Activated T-cell treated with anti-CD3 and anti-CD28 coated beads, Interleukin-2, amount 50 U/mL, for 24 hours (primary cell): Measurements from ENCODE around the gene SPTBN2.

Source experiments
- DNase-seq: peaks from one replicate; pipeline ENCODE4 v3.0.0-alpha.2; 2020
- H3K27ac Mint-ChIP-seq: 2 replicates; pipeline ENCODE4 v1.8.0; 2020; ENCODE audit warnings: mild to moderate bottlenecking, mixed read lengths
- H3K27me3 Mint-ChIP-seq: 2 replicates; pipeline ENCODE4 v1.8.0; 2020; ENCODE audit warnings: mixed read lengths
- H3K36me3 Mint-ChIP-seq: 2 replicates; pipeline ENCODE4 v1.8.0; 2020; ENCODE audit warnings: low read depth, mixed read lengths
- H3K4me1 Mint-ChIP-seq: 2 replicates; pipeline ENCODE4 v1.8.0; 2020; ENCODE audit warnings: low read depth, mixed read lengths
- H3K4me3 Mint-ChIP-seq: 2 replicates; pipeline ENCODE4 v1.8.0; 2020; ENCODE audit warnings: mild to moderate bottlenecking, moderate library complexity, mixed read lengths
- H3K9me3 Mint-ChIP-seq: 2 replicates; pipeline ENCODE4 v1.8.0; 2020; ENCODE audit warnings: mixed read lengths

The SPTBN2 gene

DNA sequence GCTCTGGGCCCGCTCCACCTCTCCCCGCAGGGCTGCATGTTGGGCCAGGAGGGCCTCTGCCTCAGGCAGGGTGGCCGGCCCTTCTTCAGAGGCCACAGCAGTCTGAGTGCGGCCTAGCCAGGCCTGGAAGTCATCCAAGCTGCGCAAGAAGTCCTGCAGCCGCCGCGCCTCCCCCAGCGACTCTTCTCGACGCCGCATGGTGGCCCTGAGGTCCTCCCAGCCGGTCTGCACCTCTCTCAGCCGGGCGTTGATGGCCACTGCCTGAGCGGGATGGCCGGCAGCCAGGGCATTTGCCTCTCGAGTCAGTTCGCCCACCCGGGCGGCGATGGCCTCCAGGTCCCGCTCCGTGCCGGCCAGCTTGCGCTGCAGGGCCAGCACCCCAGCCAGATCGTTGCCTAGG lies 28.3 kb downstream of the SPTBN2 start:
- no peaks in the 10 kb centered on the region for H3K36me3 Mint-ChIP-seq
- no peak overlapping the region for H3K27ac Mint-ChIP-seq
- H3K9me3 Mint-ChIP-seq: no peaks in the 10 kb centered on the region
- H3K4me1 Mint-ChIP-seq: peaks cover 5% of the 10 kb centered on the region
- H3K4me3 Mint-ChIP-seq: no peak overlapping the region
- no peaks in the 10 kb centered on the region for H3K27me3 Mint-ChIP-seq
- DNase-seq: no peak

DNA sequence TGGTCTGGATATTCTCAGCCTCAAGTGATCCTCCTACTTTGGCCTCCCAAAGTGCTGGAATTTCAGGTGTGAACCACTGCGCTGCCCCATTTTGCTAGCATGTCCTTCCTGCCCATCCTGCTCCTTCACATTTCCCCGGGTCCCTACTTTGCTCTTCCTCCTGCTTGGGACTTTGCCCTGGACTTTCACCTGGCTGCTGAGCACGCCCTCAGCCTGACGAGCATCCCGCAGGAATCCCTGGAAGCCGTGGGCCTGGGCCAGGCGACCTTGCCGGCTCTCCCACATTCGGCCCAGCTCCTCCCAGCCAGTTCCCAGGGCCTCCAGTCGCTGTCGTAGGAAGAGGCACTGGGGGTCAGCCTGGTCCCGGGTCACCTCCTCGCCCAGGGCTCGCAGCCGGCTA lies 28.7 kb downstream of the SPTBN2 start:
- Mint-ChIP-seq H3K27ac (no peak overlapping the region), H3K4me1 (peaks cover 5% of the 10 kb centered on the region), H3K36me3 (no peaks in the 10 kb centered on the region), H3K27me3 (no peaks in the 10 kb centered on the region), H3K9me3 (no peaks in the 10 kb centered on the region), H3K4me3 (no peak overlapping the region)
- DNase-seq: no peak

DNA sequence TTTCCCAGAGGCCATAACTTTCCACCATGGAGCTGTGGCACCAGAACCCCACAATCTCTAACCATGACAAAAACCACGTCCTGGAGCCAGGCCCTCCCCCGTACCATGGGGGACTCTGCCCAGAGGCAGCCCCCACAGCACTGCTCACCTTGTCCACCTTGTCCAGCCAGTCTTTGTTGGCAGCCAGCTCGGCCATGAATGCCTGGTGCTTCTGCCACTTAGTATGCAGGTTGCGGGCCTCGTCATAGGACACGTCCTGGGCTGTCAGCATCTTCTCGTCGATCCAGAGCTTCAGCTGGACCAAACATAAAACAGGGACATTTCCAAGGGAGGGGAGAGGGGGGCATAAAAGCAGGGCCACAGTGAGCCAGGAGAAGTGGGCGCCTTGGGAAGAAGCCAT lies 30.5 kb downstream of the SPTBN2 start:
- H3K9me3 Mint-ChIP-seq: no peaks in the 10 kb centered on the region
- DNase-seq: no peak
- peaks cover 5% of the 10 kb centered on the region for H3K4me1 Mint-ChIP-seq
- H3K36me3 Mint-ChIP-seq: no peaks in the 10 kb centered on the region
- no peaks in the 10 kb centered on the region for H3K27me3 Mint-ChIP-seq
- no peak overlapping the region for H3K27ac Mint-ChIP-seq
- no peak overlapping the region for H3K4me3 Mint-ChIP-seq

DNA sequence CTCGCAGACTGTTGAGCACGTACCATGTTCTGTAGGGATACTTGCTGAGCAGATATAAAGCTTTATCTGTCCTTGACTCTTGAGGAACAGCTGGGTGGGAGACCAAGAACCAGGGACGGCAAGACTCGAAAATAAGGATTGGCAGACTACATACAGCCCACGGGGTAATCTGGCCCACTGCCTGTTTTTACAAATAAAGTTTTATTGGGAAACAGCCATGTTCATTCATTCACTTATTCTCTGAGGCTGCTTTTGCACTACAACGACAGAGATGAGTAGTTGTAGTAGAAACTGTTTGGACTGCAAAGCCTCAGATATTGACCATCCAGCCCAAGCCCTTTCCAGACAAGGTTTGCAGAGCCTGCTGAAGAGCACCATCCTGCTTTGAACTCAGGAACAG lies 31.0 kb downstream of the SPTBN2 start:
- no peaks in the 10 kb centered on the region for H3K36me3 Mint-ChIP-seq
- no peaks in the 10 kb centered on the region for H3K9me3 Mint-ChIP-seq
- no peak for DNase-seq
- H3K27ac Mint-ChIP-seq: no peak overlapping the region
- H3K27me3 Mint-ChIP-seq: no peaks in the 10 kb centered on the region
- H3K4me1 Mint-ChIP-seq: peaks cover 5% of the 10 kb centered on the region
- H3K4me3 Mint-ChIP-seq: no peak overlapping the region

DNA sequence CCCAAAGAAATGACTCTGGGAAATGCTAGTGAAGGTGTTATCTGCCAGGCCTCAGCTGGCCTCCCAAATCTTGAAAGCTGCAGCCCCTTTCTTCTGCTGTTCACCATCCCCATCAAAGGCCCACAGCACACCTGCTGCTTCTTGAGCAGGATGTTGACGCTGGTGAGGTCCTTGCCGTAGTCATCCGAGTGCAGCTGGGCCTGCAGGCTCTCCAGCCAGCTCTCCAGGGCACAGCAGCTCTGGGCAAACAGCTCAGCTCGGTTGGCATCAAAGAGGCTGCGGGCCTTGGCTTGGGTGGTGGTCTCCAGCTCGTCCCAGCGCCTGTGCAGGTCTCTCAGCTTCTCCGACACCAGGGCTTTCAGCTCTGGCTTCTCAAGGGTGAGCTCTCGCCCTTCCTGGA lies 32.9 kb downstream of the SPTBN2 start:
- H3K4me3 Mint-ChIP-seq: no peak overlapping the region
- H3K9me3 Mint-ChIP-seq: no peaks in the 10 kb centered on the region
- H3K4me1 Mint-ChIP-seq: no peaks in the 10 kb centered on the region
- no peak for DNase-seq
- no peaks in the 10 kb centered on the region for H3K27me3 Mint-ChIP-seq
- no peaks in the 10 kb centered on the region for H3K36me3 Mint-ChIP-seq
- no peak overlapping the region for H3K27ac Mint-ChIP-seq

DNA sequence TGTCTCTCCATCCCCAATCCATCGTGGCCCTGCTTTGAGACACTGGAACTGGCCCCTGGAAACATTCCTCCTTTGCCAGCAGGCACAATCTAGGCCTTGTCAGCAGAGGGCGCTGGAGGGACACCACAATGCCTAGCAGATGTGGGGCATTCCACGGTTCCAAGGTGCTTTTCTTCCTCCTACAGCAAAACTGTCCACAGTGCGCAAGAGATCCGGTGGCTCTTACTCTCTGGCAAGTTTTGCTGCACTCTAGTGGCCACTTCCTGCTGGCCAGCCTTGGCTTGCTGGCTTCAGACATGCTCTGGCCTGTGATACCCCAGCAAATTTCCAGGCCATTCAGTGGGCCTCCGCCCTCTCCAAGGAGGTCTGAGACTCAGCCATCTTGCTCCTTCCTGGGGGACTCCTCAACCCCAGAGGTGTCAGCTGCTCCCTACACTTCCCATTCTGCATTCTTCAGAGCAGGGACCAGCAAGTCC lies 34.2 kb downstream of the SPTBN2 start:
- H3K36me3 Mint-ChIP-seq: no peaks in the 10 kb centered on the region
- H3K4me3 Mint-ChIP-seq: no peak overlapping the region
- no peaks in the 10 kb centered on the region for H3K9me3 Mint-ChIP-seq
- H3K4me1 Mint-ChIP-seq: no peaks in the 10 kb centered on the region
- H3K27ac Mint-ChIP-seq: no peak overlapping the region
- DNase-seq: peak; percentile 88
- no peaks in the 10 kb centered on the region for H3K27me3 Mint-ChIP-seq

DNA sequence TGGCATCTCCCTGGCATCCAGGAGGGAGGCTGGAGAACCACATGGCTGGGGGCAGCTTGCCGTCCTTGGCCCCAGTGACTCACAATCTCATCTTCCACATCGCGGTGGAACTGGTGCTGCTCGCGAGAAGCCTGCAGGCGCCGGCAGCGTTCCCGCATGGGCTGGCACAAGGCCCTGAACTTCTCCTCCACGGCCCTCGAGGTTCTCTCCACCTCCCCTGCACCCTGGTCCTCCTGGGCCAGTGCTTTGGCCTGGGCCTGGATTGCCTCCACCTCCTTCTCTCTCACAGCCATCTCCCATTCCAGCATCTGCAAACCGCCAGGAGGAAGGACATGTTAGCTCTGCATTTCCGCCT lies 35.0 kb downstream of the SPTBN2 start:
- Mint-ChIP-seq H3K27ac (no peak overlapping the region), H3K4me1 (no peaks in the 10 kb centered on the region), H3K36me3 (no peaks in the 10 kb centered on the region), H3K4me3 (no peak overlapping the region), H3K9me3 (no peaks in the 10 kb centered on the region), H3K27me3 (no peaks in the 10 kb centered on the region)
- no peak for DNase-seq

DNA sequence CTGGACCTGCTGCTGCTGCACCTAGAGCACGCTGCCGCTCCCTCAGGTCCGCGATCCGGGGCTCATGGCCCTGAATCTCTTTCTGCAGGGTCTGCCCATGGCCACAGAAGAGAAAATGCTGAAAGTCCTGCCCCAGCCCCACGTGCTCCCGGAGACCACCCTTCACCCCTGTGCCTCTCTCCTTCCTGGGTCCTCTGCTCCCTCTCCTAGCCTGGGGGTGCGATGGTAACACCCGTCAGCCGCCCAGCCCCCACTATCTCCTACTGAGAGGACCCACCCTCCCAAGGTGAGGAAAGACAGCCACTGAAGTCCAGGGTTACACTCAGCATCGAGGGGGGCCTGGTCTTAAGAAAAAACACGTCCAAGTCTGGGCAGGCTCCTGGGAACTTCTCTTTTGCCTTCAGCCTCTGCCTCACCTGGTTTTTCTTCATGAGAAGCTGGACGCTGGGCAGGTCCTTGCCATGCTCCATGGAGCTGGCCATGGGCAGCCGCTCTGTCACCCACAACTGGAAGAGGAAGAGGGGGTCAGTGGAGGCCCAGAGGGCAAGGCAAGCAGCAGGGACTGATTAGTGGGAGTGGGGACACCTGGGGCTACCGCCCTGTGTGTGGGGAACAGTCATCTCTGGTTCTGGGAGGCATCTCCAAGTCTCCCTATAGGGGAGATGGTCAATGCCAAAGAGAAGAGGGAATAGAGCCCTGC lies 35.5 kb downstream of the SPTBN2 start:
- H3K4me1 Mint-ChIP-seq: no peaks in the 10 kb centered on the region
- no peaks in the 10 kb centered on the region for H3K27me3 Mint-ChIP-seq
- H3K4me3 Mint-ChIP-seq: no peak overlapping the region
- no peaks in the 10 kb centered on the region for H3K9me3 Mint-ChIP-seq
- no peak overlapping the region for H3K27ac Mint-ChIP-seq
- no peak for DNase-seq
- H3K36me3 Mint-ChIP-seq: no peaks in the 10 kb centered on the region

DNA sequence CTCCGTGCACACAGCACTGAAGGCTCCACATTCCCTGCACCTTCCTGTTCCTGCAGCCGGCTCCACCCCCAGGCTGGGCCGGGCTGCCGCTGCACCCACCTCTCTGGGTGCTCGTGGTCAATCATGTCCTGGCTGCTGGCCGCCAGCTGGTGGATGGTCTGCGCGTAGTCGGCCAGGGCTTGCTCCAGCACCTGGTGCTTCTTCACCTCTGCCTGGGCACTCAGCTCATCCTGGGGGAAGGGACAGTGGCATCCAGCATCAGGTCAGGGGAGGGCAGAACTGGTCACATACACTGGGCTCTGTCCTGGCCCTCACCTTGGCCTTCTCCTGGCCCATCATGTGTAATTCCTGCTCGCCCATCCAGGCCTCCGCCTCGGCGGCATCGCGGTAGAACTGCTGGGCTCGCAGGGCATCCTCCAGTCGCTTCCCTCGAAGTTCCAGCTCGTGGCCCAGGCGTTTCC lies 36.1 kb downstream of the SPTBN2 start:
- Mint-ChIP-seq H3K4me1 (no peaks in the 10 kb centered on the region), H3K4me3 (no peak overlapping the region), H3K27me3 (no peaks in the 10 kb centered on the region), H3K36me3 (no peaks in the 10 kb centered on the region), H3K9me3 (no peaks in the 10 kb centered on the region), H3K27ac (no peak overlapping the region)
- no peak for DNase-seq

DNA sequence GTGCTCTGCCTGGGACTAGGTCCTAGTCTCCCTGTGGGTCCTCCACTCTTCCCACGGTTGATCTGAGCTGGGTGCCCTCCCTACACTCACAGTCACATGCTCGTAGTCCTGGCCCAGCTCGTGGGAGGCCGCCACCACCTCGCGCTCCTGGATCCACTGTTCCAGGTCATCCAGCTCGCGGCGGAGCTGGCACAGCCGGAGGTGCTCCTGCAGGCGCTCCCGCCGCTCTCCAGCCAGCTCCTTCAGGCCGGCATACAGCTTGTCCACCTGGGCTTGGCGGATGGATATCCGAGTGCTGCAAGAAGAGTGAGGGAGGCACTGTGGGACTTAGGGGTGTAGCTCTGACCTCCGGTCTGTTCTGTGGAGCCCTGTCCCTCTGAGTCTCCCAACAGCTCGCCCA lies 36.6 kb downstream of the SPTBN2 start:
- no peak overlapping the region for H3K27ac Mint-ChIP-seq
- H3K36me3 Mint-ChIP-seq: no peaks in the 10 kb centered on the region
- no peak for DNase-seq
- no peaks in the 10 kb centered on the region for H3K27me3 Mint-ChIP-seq
- no peaks in the 10 kb centered on the region for H3K4me1 Mint-ChIP-seq
- H3K9me3 Mint-ChIP-seq: no peaks in the 10 kb centered on the region
- no peak overlapping the region for H3K4me3 Mint-ChIP-seq

DNA sequence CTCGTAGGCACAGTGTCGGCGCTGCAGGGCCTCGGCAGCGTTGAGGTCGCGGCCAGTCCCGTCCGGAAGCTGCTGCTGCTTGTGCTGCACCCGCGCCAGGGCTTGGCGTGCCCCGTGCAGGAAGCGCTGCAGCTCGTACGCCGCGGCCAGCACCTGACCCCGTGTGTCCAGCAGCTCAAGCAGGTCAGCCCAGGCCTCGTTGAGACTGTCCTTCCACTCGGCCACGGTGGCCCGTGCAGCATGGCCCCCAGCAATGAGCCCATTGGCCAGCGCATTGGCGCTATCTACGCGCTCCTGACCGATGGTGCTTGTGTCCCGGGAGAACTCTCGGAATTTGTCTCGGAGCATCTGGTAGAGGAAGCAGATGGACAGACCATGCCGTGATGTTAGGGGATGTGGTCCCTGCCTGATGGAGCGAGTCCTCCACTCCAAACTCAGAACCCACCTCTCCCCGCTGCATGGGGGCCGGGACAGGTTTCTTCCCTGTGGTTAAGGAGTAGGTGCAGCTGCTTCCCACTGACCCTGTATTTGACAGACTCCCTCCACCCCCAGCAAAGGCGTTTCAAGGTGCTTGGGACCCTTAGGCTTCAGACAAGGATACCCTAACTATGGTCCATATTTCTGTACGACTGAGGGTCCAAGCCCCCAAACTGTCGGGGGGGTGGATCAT lies 37.6 kb downstream of the SPTBN2 start:
- Mint-ChIP-seq H3K27ac (no peak overlapping the region), H3K27me3 (no peaks in the 10 kb centered on the region), H3K36me3 (no peaks in the 10 kb centered on the region), H3K4me1 (no peaks in the 10 kb centered on the region), H3K4me3 (no peak overlapping the region), H3K9me3 (no peaks in the 10 kb centered on the region)
- DNase-seq: no peak

DNA sequence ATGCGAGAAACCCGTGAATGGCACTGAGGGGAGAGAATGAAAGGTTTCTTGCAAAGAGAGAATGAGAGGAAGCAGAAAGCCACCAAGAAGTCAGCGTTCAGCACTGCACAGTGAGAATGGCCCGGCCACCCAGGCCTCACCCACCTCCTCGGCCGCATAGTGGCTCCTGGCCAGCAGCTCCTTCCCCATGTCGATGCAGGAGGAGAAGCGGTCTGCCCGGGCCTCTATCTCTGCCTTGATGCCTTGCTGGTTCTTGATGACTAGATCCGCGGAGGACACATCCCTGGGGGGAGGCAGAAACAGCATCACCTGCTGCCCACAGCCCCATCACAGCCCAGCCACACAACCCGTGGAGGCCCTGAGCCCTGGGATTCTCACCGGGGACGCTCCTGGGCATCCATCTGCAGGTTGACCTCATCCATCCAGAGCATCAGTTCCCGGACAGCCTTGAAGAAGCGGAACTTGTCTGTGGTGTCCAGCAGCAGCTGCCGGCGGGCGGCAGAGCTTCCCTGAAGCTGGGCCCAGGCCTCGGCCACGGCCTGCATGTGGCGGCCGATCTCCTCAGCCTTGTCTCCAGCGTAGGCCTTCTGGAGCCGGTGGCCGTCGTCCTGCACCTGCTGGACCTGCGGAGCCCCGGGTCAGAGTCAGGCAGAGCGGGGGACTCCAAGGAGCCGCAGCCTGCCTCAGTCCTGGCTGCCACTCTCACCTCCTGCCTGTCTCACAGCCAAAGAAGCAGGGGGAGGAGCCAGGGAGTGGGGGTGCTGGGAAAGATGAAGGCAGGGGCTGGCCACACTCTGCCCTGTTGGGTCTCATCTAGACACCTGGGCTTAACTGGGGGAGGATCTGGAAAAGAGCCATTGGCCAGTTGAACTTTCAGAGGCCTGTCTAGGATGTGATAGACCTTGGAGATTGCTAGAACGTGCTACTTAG lies 39.1 kb downstream of the SPTBN2 start:
- DNase-seq: no peak
- Mint-ChIP-seq H3K4me3 (no peak overlapping the region), H3K36me3 (no peaks in the 10 kb centered on the region), H3K27me3 (no peaks in the 10 kb centered on the region), H3K9me3 (no peaks in the 10 kb centered on the region), H3K4me1 (no peaks in the 10 kb centered on the region), H3K27ac (no peak overlapping the region)

DNA sequence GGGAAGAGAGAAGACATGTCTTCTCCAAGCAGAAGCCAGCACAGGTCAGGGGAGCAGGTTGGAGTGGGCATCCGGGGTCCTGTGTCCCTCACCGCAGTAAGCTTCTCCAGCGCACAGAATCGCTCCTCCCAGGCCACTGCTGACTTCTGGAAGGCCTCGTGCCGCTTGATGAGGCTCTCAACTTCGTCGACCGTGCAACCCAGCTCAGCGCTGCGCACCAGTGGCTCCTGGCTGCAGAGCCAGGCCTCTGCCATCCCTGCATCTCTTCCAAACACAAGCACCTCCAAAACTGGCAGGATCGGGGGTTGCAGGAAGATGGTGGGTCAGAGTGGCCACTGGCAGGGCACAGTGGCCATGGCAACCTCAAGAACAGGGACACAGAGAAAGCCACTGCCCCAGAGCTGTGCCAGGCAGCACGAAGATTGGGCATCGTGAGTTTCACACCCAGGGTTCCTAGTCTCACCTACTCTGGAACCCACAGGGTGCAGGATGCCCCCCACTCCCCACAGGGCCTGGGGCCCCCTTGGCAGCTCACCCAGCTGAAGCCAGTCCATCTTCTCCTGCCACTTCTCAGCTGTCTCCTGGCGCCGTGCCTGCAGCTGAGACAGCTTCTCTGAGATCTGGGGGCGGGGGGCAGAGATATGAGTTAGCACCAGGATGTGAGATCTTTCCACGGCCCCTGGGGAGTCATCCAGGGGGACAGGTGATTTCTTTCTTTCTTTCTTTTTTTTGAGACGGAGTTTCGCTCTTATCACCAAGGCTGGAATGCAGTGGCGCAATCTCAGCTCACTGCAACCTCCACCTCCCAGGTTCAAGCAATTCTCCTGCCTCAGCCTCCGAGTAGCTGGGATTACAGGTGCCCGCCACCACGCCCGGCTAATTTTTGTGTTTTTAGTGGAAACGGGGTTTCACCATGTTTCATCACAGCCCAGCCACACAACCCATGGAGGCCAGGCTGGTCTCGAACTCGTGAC lies 40.2 kb downstream of the SPTBN2 start:
- H3K27ac Mint-ChIP-seq: no peak overlapping the region
- H3K27me3 Mint-ChIP-seq: no peaks in the 10 kb centered on the region
- H3K4me3 Mint-ChIP-seq: no peak overlapping the region
- no peaks in the 10 kb centered on the region for H3K36me3 Mint-ChIP-seq
- DNase-seq: no peak
- no peaks in the 10 kb centered on the region for H3K4me1 Mint-ChIP-seq
- no peaks in the 10 kb centered on the region for H3K9me3 Mint-ChIP-seq

DNA sequence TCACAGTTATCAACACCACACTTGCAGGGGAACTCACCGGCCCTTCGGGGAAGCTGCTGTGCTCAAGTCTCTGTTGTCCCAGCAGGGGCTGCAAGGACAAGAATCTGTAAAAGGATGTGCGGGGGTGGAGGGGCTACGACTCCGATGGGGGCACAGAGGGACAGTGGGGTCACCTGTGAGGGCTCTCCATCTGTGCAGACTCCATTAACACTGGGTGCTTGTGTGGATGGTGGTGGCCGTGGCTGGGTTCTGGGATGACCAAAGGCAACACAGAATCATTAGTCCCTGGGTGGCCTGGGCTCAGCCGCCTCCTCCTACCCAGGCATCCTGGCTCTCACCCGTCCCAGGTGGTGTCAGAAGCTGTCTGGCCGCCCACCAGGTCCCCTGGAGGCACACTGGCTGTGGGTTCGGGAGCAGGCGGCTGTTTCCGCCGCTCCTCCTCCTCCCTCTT lies 41.2 kb downstream of the SPTBN2 start:
- DNase-seq: no peak
- no peaks in the 10 kb centered on the region for H3K27me3 Mint-ChIP-seq
- H3K36me3 Mint-ChIP-seq: no peaks in the 10 kb centered on the region
- no peak overlapping the region for H3K27ac Mint-ChIP-seq
- no peak overlapping the region for H3K4me3 Mint-ChIP-seq
- H3K9me3 Mint-ChIP-seq: no peaks in the 10 kb centered on the region
- H3K4me1 Mint-ChIP-seq: no peaks in the 10 kb centered on the region
